HG02884 (cell line): Measurements from ENCODE around the gene SFXN5.

Experiments
- ATAC-seq: cut with Tn5 transposase; IDR thresholded peaks from one replicate; pipeline ENCODE4 v1.9.1; 2021; ENCODE audit warnings: mild to moderate bottlenecking, moderate library complexity; ENCODE audit not compliant: unreplicated experiment

The SFXN5 gene

DNA sequence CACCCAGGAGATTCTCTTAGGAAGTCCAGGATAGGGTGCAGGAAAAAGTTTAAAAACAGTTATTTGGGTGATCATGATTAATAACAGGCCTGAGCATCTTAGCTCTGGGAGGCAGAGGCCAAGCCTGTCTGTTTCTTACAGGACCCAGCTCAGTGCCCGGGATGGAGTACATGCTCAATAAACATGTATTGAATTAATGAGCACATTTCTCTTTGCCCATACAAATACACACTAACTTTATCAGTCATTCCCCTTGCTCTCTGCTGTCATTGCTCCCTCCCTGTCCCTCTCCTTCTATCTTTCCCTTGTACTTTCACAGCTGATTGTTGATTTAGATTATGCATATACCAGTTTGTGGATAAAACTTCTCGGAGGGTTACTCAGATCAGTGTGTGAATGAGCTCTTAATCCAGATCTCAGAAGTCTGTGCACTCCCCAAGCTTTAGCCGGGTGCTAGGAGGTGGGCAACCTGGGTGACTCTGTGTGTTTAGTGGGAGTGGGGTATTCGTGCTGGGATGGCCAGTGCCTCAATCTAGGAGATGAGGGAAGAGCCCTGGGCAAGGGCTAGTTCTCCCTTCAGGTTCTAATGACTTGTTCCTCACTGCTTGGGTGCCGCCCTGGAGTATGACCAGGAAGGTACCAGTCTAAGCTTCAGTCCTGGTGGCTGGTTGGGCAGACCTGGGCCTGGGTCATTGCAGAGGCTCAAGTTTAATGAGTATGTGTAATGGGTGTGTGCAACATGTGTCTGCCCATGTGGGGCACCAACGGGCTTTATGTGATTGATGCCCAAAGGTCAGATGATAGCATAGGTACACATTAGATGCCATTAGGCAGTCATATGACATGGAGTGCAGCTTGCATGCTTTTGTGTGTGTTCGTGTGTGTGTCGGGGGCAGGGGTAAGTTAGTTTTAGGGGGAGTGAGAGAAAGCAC lies 143.6 kb downstream of the SFXN5 start:
- no peak for ATAC-seq

- ATAC-seq, result no peak
These were observed 144.6 kb downstream of the SFXN5 start for GRCh38 chr2:72926811-72927465.

- ATAC-seq, result no peak
These were observed 145.1 kb downstream of the SFXN5 start for GRCh38 chr2:72926368-72926767.

DNA sequence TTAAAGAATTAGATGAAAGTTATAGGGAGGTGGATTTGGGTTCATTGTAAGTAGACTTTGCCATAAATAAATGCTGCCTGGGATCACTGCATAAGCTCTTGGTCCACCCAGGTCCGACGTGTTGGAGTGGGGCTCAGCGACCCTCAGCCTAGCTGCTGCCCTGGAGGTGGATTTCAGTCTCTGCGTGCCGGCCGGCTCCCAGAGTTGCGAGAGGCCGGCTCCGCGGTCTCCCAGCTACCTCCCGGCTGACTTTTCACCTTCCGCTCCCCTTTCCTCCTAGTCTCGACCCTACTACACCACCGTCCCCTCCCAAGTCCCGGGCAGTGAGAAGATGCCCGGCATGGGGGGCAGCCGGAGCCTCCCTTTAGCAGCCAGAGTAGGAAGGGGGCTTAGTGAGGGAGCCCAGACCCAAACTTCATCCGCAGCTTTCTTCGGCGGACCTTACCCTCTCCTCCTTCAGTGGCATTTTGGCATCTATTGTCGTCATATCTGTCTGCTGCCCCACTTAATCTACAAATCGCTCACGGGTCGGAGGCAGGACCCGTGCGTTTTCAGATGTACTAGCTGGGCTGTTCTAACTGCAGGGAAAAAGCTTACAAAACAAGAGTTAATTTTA lies 146.1 kb downstream of the SFXN5 start:
- no peak for ATAC-seq

DNA sequence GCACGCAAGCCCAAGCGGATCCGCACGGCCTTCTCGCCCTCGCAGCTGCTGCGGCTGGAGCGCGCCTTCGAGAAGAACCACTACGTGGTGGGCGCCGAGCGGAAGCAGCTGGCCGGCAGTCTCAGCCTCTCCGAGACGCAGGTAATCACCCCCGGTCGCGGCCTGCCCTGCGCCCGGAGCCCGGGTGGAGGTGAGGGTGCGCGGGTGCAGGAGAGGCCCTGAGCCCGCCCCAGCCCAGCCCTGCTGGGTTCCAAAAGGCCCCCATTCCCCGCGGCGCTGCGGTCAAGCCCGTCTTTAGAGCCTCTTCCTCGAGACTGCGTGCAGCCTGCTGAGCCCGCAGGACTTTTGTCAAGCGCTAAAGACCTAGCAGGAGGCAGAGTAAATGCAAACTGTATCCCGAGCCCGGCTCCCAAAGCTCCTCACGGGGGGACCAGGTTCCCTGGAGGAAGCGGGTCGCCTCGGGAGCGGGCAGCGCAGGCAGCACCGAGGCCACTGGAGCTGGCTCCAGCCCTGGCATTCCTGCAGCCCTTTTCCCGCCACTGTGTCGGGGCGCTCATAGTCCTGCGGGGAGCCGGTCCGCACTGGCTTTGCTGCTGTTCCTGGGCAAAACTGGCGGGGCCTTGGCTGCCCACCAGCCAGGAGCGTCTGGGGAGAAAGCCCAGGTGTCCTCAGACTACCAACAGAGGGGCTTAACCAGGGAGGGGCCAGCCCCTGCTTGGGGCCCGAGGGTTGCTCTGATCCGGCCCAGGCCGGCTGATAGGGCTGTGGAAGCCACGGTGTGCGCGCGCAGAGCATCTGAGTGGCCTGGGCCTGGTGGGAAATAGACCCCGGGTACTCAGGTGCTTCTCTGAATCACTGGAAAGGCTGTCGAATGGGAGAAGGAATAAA lies 146.9 kb downstream of the SFXN5 start:
- ATAC-seq, result no peak

GRCh38 chr2:72923833-72924352 lies 147.6 kb downstream of the SFXN5 start:
- no peak for ATAC-seq

GRCh38 chr2:72921853-72922252 lies 149.7 kb downstream of the SFXN5 start:
- ATAC-seq, result no peak

GRCh38 chr2:72921088-72921851 lies 150.2 kb downstream of the SFXN5 start:
- no peak for ATAC-seq

DNA sequence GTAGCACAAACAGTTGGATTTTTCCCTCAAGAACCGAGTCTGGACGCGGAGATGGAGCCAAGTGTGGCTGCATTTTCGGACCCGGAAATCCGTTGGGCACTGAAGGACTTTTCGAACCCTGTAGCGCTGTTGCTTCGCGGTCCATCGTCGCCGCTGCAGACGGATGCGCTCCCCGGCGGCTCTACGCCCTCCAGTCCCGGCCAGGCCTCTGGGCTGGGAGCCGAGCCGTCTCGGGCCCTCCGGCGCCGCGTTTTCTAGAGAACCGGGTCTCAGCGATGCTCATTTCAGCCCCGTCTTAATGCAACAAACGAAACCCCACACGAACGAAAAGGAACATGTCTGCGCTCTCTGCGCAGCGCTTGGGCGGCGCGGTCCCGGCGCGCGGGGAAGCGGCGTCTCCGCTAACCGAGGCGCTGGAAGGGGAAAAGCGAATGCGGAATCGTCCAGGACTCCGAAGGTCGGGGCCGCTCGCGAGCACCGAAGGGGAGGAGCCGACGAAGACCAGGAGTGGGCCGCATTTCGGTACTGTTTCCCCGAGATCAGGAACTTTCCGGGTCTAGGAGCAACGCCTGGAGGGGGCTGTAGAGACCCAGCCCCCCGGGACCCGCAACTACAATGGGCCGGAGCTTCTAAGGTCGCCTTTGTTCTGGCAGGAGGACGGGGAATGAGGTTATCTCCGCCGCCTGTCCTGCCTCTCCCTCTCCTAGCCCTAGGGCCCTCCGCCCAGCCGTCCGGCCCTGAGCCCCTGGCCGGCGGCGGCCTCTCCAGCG lies 151.0 kb downstream of the SFXN5 start:
- ATAC-seq, result no peak

DNA sequence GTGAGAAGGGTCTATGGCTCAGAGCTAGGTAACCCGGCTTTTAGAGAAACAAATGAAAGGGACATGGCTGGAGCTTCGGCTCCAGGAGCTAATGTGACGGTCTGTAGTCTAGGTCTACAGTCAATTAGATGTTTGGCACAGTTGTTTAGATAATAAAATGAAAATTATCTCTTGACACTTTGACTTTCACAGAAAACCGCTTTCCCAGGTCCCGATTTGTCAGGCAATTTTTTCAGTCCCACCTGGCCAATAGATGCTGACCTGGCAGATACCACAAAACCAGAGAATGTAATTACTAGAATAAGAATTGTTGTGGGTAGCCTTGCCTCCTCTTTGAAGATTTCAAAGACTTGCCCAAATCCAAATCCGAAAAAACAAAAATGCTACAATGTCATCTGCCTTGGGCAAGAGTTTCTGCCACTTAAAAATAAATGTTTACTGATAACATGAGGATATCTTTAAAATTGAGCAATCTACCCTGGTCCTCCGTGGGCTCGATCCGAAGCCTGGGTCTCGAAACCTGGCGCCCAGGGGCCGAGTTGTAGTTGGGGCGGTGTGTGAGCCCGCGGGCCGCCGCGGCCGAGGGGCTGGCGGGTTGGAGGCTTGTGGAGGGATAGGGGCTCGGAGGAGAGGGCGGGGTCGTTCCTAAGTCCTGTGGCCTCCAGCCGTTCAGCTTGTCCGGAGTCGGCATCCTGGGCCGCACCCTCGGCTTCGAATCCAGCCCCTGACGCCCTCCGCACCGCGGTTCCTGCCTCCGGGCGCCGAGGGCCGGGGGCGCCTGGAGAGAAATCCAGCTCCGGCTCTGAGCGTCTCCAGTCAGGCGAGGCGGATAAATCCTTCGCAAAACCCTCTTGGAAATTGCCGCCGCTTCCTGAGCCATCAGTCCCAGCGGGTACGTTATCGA lies 151.8 kb downstream of the SFXN5 start:
- ATAC-seq, result no peak

DNA sequence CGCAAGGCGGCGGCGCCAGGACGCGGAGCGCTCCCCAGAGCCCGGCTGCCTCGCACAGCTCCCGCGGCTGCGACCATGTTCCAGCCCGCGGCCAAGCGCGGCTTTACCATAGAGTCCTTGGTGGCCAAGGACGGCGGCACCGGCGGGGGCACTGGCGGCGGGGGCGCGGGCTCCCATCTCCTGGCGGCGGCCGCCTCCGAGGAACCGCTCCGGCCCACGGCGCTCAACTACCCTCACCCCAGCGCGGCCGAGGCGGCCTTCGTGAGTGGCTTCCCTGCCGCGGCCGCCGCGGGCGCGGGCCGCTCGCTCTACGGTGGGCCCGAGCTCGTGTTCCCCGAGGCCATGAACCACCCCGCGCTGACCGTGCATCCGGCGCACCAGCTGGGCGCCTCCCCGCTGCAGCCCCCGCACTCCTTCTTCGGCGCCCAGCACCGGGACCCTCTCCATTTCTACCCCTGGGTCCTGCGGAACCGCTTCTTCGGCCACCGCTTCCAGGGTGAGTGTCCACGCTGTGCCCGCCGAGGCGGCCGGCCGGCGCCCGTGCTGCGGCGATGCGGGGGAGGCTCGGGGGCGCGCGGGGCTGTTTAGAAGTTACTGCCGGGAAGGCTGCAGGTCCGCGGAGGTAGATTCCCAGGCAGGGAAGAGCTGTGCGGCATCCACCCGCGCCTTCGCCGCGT lies 153.5 kb downstream of the SFXN5 start:
- peak; percentile 5 for ATAC-seq

DNA sequence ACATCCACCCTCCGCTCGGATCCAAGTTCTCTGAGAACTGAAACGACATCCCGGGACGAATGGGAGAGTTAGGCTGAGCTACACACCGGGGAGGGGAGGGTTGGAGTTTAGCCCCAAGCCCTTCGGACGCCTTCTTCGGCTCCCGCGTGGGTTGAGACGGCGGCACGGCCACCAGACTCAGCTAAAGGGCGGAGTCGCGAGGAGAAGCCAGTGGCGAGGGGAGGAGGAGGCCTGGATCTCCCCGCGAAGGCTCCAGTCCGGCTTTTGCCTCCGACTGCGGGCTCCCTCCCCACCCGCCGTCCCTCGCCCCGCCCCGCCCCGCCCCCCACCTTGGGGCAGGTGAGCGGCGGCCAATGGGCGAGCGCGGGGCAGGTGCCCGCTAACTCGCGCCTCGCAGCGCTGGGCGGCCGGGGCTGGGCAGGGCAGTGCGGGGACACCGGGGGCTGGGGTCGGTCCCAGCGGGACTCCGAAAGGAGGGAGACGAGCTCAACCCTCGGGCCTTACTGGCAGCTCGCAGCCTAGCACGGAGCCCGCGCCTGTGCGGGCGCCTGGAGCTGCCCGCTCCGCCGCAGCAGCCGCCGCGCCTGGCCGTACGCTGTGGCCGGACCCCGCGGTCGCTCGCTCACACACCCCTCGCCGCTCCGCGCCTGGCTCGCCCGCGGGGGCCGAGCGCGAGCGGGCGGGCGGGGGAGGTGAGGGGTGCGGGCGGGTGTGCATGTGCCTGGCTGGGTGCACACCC lies 154.2 kb downstream of the SFXN5 start, which contains the start of gene EMX1:
EMX1 (plus strand) TSS at position 382 of the 739 bp plus-strand sequence; CDS start at position 716, 334 bp downstream.
- peak; percentile 45 for ATAC-seq

- ATAC-seq, result no peak
These were observed 154.8 kb downstream of the SFXN5 start for GRCh38 chr2:72916743-72917137.

DNA sequence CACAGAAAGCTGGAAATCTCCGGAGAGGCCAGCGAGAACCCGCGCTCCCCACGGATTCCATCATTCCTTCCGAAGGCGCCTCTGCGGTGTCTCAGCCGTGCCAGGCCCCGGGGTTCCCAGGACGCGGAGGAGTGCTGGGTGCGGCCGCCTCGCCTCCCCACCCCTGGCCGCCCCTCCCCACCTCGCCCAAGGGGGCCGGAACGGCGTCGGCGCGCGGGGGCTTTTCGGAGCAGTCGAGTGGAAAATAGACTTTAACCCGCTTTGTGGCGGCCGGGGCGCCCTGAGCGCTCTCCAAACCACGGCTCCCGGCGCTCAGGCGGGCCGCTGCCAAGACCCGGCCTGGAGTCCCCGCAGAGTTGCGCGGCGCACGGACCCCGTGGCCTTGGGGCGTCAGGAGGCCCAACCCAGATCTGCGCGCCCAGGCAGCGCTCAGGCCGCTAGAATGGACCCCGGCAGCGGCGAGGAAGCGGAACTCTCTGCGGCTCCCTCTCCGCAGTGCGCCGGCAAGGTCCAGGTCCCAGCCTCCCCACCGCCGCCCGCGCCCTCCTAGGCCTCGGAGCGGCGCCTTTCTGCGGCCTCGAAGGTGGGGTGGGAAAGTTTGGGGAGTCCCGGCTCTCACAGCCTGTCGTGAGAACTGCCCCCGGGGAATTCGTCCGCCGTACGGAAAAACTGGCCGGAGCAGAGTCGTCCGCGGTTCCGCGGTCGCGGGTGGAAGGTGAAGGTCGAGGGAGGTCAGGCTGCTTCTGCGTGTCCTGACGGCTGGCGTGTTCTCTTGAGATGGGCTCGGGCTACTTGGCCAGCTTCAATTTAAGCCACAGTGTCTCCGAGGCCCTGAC lies 155.4 kb downstream of the SFXN5 start:
- ATAC-seq, result peak; percentile 33

DNA sequence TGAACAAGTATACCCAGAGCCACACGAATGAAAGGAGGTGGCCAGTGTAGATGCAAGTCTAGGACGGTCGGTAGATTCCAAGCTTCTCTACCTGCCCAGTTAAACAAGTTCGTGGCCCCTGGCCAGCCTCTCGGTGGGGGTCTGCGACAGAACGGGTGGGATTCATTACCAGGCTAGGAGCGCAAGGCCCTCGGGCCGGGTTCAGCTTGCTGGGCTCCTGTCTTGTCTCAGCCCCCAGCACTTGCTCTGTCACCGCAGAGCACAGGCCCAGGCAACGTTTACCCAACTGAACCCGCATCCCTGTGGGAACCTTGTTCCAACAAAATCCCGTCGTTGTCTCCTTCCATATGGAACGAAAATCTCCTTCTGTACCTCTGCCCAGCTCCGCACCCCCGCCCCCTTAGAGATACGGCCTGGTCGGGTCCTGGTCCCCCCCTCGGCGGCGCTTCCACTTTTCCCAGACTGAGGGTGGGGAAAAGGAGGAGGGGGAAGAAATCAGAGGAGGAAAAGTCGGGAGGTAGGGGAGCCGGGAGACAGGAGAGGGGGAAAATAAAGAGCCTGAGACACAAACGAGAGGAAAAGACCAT lies 156.1 kb downstream of the SFXN5 start:
- ATAC-seq, result no peak
